Measurements from ENCODE around the gene PRKCH. TPM values are rescaled to one million over a fixed set of nuclear protein-coding genes. Genes with fewer than 3 reads are reported as not detected.

The PRKCH gene
- total and polyA plus RNA-seq, 5 donors from 2014 or later, result 194 to 457 (median 201) TPM

GRCh38 chr14:61569308-61569707 is 247.9 kb downstream of the PRKCH start:
- Mint-ChIP-seq H3K4me1 (peaks cover 4 to 37% (median 12%) of the 10 kb centered on the region in 4 donors), H3K27ac (peak overlapping the region; percentile 23 to 73 (median 27)), H3K4me3 (peak overlapping the region in 3 of 4 donors; percentile 19 to 57 (median 39)), H3K36me3 (no peaks in the 10 kb centered on the region), H3K27me3 (peaks cover 29% of the 10 kb centered on the region), H3K9me3 (no peaks in the 10 kb centered on the region)
- DNase-seq (no peak), ATAC-seq (ENCODE audit: low read depth in 2 of 2) (no peak)
- Histone ChIP-seq H3K27me3 (ENCODE audit: control insufficient read depth, insufficient read depth, low read length) (peaks cover 12% of the 10 kb centered on the region), H3K4me1 (ENCODE audit: control insufficient read depth, insufficient read depth, low read length, poor library complexity, severe bottlenecking) (peaks cover 11% of the 10 kb centered on the region), H3K27ac (ENCODE audit: insufficient read depth, low read length, poor library complexity, severe bottlenecking) (no peak overlapping the region), H3K9me3 (ENCODE audit: control insufficient read depth in 2 of 2, low read length in 2 of 2) (no peaks in the 10 kb centered on the region), H3K4me3 (ENCODE audit: low read depth, low read length) (no peak overlapping the region), H3K36me3 (ENCODE audit: control insufficient read depth, insufficient read depth, low read length) (no peaks in the 10 kb centered on the region)

DNA sequence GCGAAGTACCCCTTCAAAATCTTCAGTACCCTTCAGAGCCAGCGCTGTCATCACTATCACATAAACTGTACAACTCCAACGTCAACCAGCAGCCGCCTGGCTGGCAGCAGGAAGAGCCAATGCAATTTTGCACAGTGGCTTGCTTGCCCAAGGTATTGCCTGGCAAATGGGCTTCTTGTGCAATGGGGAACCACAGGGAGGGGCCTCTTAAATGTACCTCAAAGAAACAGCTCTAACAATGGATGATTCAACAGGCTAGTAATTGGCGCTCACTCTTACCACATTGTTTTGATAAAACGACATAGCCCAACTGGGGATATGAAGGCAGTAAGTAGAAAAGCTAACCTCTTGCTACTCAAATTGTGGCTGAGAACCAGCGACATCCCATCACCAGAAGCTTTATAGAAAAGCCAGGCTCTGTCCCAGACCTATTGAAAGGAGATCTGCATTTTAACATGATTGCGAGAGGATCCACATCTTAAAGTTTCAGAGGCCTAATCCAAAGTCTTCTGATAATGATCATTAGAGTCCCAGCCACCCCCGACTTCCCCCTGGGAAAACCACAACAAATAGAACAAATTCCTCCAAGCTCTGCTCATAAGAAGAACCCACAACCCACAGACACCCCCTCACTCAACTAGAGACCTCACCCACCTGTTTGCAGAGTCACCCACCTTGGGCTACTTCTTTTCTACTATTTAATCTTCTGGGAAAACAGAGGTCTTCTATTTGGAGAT is 248.6 kb downstream of the PRKCH start:
- peak in 1 of 2 donors; percentile 23 for ATAC-seq (ENCODE audit: low read depth in 2 of 2)
- Mint-ChIP-seq H3K4me1 (peaks cover 4 to 37% (median 12%) of the 10 kb centered on the region in 4 donors), H3K9me3 (no peaks in the 10 kb centered on the region), H3K27me3 (peaks cover 29% of the 10 kb centered on the region), H3K27ac (peak overlapping the region in 1 of 3 donors; percentile 41), H3K36me3 (no peaks in the 10 kb centered on the region), H3K4me3 (peak overlapping the region in 1 of 4 donors; percentile 15)
- no peaks in the 10 kb centered on the region for H3K36me3 ChIP-seq (ENCODE audit: control insufficient read depth, insufficient read depth, low read length)
- no peaks in the 10 kb centered on the region for H3K9me3 ChIP-seq (ENCODE audit: control insufficient read depth in 2 of 2, low read length in 2 of 2)
- H3K4me1 ChIP-seq (ENCODE audit: control insufficient read depth, insufficient read depth, low read length, poor library complexity, severe bottlenecking), result peaks cover 11% of the 10 kb centered on the region
- H3K27ac ChIP-seq (ENCODE audit: insufficient read depth, low read length, poor library complexity, severe bottlenecking), result no peak overlapping the region
- peaks cover 12% of the 10 kb centered on the region for H3K27me3 ChIP-seq (ENCODE audit: control insufficient read depth, insufficient read depth, low read length)
- DNase-seq, result peak in 1 of 3 donors; percentile 33
- H3K4me3 ChIP-seq (ENCODE audit: low read depth, low read length), result no peak overlapping the region

- peaks cover 29% of the 10 kb centered on the region for H3K27me3 Mint-ChIP-seq
- no peak for ATAC-seq (ENCODE audit: low read depth in 2 of 2)
- no peak for DNase-seq
- no peaks in the 10 kb centered on the region for H3K9me3 Mint-ChIP-seq
- Histone ChIP-seq H3K9me3 (ENCODE audit: control insufficient read depth in 2 of 2, low read length in 2 of 2) (no peaks in the 10 kb centered on the region), H3K27me3 (ENCODE audit: control insufficient read depth, insufficient read depth, low read length) (peaks cover 12% of the 10 kb centered on the region), H3K4me1 (ENCODE audit: control insufficient read depth, insufficient read depth, low read length, poor library complexity, severe bottlenecking) (peaks cover 11% of the 10 kb centered on the region), H3K4me3 (ENCODE audit: low read depth, low read length) (no peak overlapping the region), H3K36me3 (ENCODE audit: control insufficient read depth, insufficient read depth, low read length) (no peaks in the 10 kb centered on the region), H3K27ac (ENCODE audit: insufficient read depth, low read length, poor library complexity, severe bottlenecking) (no peak overlapping the region)
- no peak overlapping the region for H3K27ac Mint-ChIP-seq
- H3K4me3 Mint-ChIP-seq, result no peak overlapping the region
- peaks cover 4 to 37% (median 12%) of the 10 kb centered on the region in 4 donors for H3K4me1 Mint-ChIP-seq
- no peaks in the 10 kb centered on the region for H3K36me3 Mint-ChIP-seq
Measured at GRCh38 chr14:61570549-61571290, 249.3 kb downstream of the PRKCH start.

DNA sequence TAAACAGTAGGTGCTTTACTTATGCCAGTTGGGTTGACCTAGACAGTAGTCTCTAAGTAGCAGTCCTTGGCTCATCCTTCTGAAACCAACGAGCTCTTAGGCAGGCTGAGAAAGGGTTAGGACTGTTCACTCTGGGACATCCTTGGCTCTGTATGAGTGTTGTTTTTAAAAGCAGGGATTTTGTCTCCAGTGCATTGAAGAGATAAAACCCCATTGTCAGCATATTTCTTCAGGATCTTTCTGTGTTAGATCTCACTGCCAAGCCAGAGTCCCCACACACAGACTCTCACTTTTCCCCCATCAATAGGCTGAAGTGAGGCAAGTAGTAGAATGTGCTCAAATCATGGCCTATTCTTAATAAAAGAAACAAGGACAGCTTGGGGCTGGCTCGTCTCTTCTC is 250.5 kb downstream of the PRKCH start:
- DNase-seq (no peak), ATAC-seq (ENCODE audit: low read depth in 2 of 2) (no peak)
- H3K27me3 ChIP-seq (ENCODE audit: control insufficient read depth, insufficient read depth, low read length), result peaks cover 12% of the 10 kb centered on the region
- Mint-ChIP-seq H3K4me3 (no peak overlapping the region), H3K27ac (peak overlapping the region in 1 of 3 donors; percentile 2), H3K36me3 (no peaks in the 10 kb centered on the region), H3K9me3 (no peaks in the 10 kb centered on the region), H3K4me1 (peaks cover 4 to 37% (median 12%) of the 10 kb centered on the region in 4 donors), H3K27me3 (peaks cover 36% of the 10 kb centered on the region)
- H3K36me3 ChIP-seq (ENCODE audit: control insufficient read depth, insufficient read depth, low read length), result no peaks in the 10 kb centered on the region
- peaks cover 11% of the 10 kb centered on the region for H3K4me1 ChIP-seq (ENCODE audit: control insufficient read depth, insufficient read depth, low read length, poor library complexity, severe bottlenecking)
- H3K27ac ChIP-seq (ENCODE audit: insufficient read depth, low read length, poor library complexity, severe bottlenecking), result no peak overlapping the region
- no peak overlapping the region for H3K4me3 ChIP-seq (ENCODE audit: low read depth, low read length)
- H3K9me3 ChIP-seq (ENCODE audit: control insufficient read depth in 2 of 2, low read length in 2 of 2), result no peaks in the 10 kb centered on the region

DNA sequence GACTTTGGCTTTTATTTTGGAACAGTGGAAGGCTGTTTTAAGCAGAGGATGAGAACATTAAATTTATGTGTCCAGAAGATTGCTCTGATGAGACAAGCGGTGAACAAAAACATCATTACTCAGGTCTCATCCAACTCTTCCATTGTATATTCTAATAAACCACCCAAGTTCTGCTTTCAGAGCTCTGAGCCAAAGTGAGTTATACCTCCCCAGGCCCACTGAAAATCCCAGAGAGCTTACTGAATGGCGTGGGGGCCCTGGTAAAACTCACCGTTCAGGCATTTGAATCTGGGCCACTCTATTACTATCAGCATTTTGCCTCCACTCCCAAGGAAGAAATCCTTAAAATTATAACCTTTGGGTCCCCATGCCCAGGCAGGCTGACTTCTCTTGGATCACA is 251.9 kb downstream of the PRKCH start:
- H3K36me3 Mint-ChIP-seq, result no peaks in the 10 kb centered on the region
- H3K4me3 Mint-ChIP-seq, result no peak overlapping the region
- H3K27ac Mint-ChIP-seq, result no peak overlapping the region
- H3K27ac ChIP-seq (ENCODE audit: insufficient read depth, low read length, poor library complexity, severe bottlenecking), result no peak overlapping the region
- H3K4me3 ChIP-seq (ENCODE audit: low read depth, low read length), result no peak overlapping the region
- peaks cover 31% of the 10 kb centered on the region for H3K27me3 Mint-ChIP-seq
- peaks cover 9% of the 10 kb centered on the region for H3K4me1 ChIP-seq (ENCODE audit: control insufficient read depth, insufficient read depth, low read length, poor library complexity, severe bottlenecking)
- ATAC-seq (ENCODE audit: low read depth in 2 of 2) (no peak), DNase-seq (no peak)
- no peaks in the 10 kb centered on the region for H3K36me3 ChIP-seq (ENCODE audit: control insufficient read depth, insufficient read depth, low read length)
- H3K4me1 Mint-ChIP-seq, result peaks cover 4 to 32% (median 13%) of the 10 kb centered on the region in 4 donors
- H3K9me3 Mint-ChIP-seq, result no peaks in the 10 kb centered on the region
- peaks cover 10% of the 10 kb centered on the region for H3K27me3 ChIP-seq (ENCODE audit: control insufficient read depth, insufficient read depth, low read length)
- no peaks in the 10 kb centered on the region for H3K9me3 ChIP-seq (ENCODE audit: control insufficient read depth in 2 of 2, low read length in 2 of 2)

DNA sequence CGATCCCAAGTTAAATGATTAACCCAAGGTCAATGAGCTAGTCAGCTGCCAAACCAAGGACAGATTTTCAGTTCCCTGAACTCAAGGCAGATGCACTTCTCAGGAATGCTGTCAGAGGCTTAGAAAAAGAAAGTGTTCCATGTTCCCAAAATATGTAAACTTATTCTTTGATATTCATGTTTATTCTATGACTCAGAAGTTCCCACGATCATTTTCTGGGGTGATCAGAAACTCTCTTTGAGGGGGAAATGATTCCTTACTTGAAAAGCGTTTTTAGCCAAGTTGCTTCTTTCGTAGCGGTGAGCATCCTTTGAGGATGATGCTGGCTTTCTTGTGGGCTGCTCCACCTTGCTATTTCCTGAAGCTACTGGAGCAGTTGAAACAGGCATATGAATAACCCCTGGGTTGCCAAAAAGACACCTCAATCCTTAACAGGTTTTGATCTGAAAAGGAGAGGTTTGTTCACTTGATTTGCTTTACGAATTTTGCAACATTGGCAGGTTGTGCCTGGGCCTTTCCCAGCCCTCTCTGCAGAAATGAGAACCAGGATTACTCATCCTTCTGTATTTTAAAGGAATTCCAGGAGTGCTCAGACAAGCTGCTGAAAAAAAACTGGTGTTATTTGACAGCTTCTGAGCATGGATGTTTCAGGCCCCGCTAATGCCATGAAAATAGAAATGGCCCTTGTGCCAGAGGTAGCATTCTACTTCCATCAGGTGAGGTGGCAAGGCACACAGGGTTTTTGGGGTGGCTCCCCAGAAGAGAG is 252.6 kb downstream of the PRKCH start:
- Histone ChIP-seq H3K4me3 (ENCODE audit: low read depth, low read length) (no peak overlapping the region), H3K9me3 (ENCODE audit: control insufficient read depth in 2 of 2, low read length in 2 of 2) (no peaks in the 10 kb centered on the region), H3K27ac (ENCODE audit: insufficient read depth, low read length, poor library complexity, severe bottlenecking) (no peak overlapping the region), H3K27me3 (ENCODE audit: control insufficient read depth, insufficient read depth, low read length) (peaks cover 9% of the 10 kb centered on the region), H3K4me1 (ENCODE audit: control insufficient read depth, insufficient read depth, low read length, poor library complexity, severe bottlenecking) (peaks cover 8% of the 10 kb centered on the region), H3K36me3 (ENCODE audit: control insufficient read depth, insufficient read depth, low read length) (no peaks in the 10 kb centered on the region)
- H3K27me3 Mint-ChIP-seq, result peaks cover 31% of the 10 kb centered on the region
- H3K4me3 Mint-ChIP-seq, result peak overlapping the region in 1 of 4 donors; percentile 40
- no peak overlapping the region for H3K27ac Mint-ChIP-seq
- DNase-seq (no peak), ATAC-seq (ENCODE audit: low read depth in 2 of 2) (no peak)
- no peaks in the 10 kb centered on the region for H3K36me3 Mint-ChIP-seq
- no peaks in the 10 kb centered on the region for H3K9me3 Mint-ChIP-seq
- H3K4me1 Mint-ChIP-seq, result peaks cover 4 to 34% (median 17%) of the 10 kb centered on the region in 4 donors

- no peak overlapping the region for H3K27ac Mint-ChIP-seq
- H3K27me3 Mint-ChIP-seq, result peaks cover 31% of the 10 kb centered on the region
- no peaks in the 10 kb centered on the region for H3K36me3 Mint-ChIP-seq
- Histone ChIP-seq H3K27me3 (ENCODE audit: control insufficient read depth, insufficient read depth, low read length) (peaks cover 4% of the 10 kb centered on the region), H3K27ac (ENCODE audit: insufficient read depth, low read length, poor library complexity, severe bottlenecking) (no peak overlapping the region), H3K4me3 (ENCODE audit: low read depth, low read length) (no peak overlapping the region), H3K36me3 (ENCODE audit: control insufficient read depth, insufficient read depth, low read length) (no peaks in the 10 kb centered on the region), H3K4me1 (ENCODE audit: control insufficient read depth, insufficient read depth, low read length, poor library complexity, severe bottlenecking) (peaks cover 6% of the 10 kb centered on the region), H3K9me3 (ENCODE audit: control insufficient read depth in 2 of 2, low read length in 2 of 2) (no peaks in the 10 kb centered on the region)
- ATAC-seq (ENCODE audit: low read depth in 2 of 2) (no peak), DNase-seq (no peak)
- H3K9me3 Mint-ChIP-seq, result no peaks in the 10 kb centered on the region
- H3K4me3 Mint-ChIP-seq, result no peak overlapping the region
- H3K4me1 Mint-ChIP-seq, result peaks cover 4 to 33% (median 16%) of the 10 kb centered on the region in 4 donors
Measured at GRCh38 chr14:61574514-61574807, 253.1 kb downstream of the PRKCH start.

Measured in CD4-positive, CD25-positive, alpha-beta regulatory T cell (primary cell).